ENCODE data around the gene ATP6V1A. TPM values are rescaled to one million over a fixed set of nuclear protein-coding genes. Genes with fewer than 3 reads are reported as not detected.
A peak's percentile ranks its signal among the peaks of the same experiment; 100 is the strongest.

The ATP6V1A gene
- total RNA-seq, 1 donor from 2014 or later: 39.1 TPM

GRCh38 chr3:113802795-113803455 is 56.1 kb downstream of the ATP6V1A start:
- H3K36me3 Mint-ChIP-seq (ENCODE audit: low read depth): peaks cover 27% of the 10 kb centered on the region
- H3K27ac Mint-ChIP-seq: no peak overlapping the region
- no peak for DNase-seq (ENCODE audit: low spot score)
- no peaks in the 10 kb centered on the region for H3K9me3 Mint-ChIP-seq
- H3K4me1 Mint-ChIP-seq (ENCODE audit: low read depth): peaks cover 10% of the 10 kb centered on the region
- intact Hi-C loops (cut with micrococcal nuclease): no loop called here
- no peak overlapping the region for H3K4me3 Mint-ChIP-seq
- H3K27me3 Mint-ChIP-seq (ENCODE audit: insufficient read depth): no peaks in the 10 kb centered on the region

- Mint-ChIP-seq H3K36me3 (ENCODE audit: low read depth) (peaks cover 31% of the 10 kb centered on the region), H3K27me3 (ENCODE audit: insufficient read depth) (no peaks in the 10 kb centered on the region)
- intact Hi-C loops (cut with micrococcal nuclease): no loop called here
Observed at GRCh38 chr3:113804661-113805060, 57.8 kb downstream of the ATP6V1A start.

GRCh38 chr3:113805249-113805648 is 58.4 kb downstream of the ATP6V1A start:
- H3K36me3 Mint-ChIP-seq (ENCODE audit: low read depth): peaks cover 29% of the 10 kb centered on the region
- intact Hi-C loops (cut with micrococcal nuclease): no loop called here
- no peaks in the 10 kb centered on the region for H3K9me3 Mint-ChIP-seq
- no peak overlapping the region for H3K27ac Mint-ChIP-seq
- H3K27me3 Mint-ChIP-seq (ENCODE audit: insufficient read depth): no peaks in the 10 kb centered on the region
- H3K4me1 Mint-ChIP-seq (ENCODE audit: low read depth): peaks cover 10% of the 10 kb centered on the region
- no peak overlapping the region for H3K4me3 Mint-ChIP-seq
- no peak for DNase-seq (ENCODE audit: low spot score)

More at GRCh38 chr3:113804661-113805060, 57.8 kb downstream of the ATP6V1A start:
- Mint-ChIP-seq H3K27ac (no peak overlapping the region), H3K9me3 (no peaks in the 10 kb centered on the region), H3K4me3 (no peak overlapping the region), H3K4me1 (ENCODE audit: low read depth) (peaks cover 10% of the 10 kb centered on the region)
- DNase-seq (ENCODE audit: low spot score): no peak

GRCh38 chr3:113812854-113813253 is 66.0 kb downstream of the ATP6V1A start:
- H3K27me3 Mint-ChIP-seq (ENCODE audit: insufficient read depth): no peaks in the 10 kb centered on the region
- H3K4me1 Mint-ChIP-seq (ENCODE audit: low read depth): no peaks in the 10 kb centered on the region
- intact Hi-C loops (cut with micrococcal nuclease): no loop called here
- H3K36me3 Mint-ChIP-seq (ENCODE audit: low read depth): peaks cover 8% of the 10 kb centered on the region
- DNase-seq (ENCODE audit: low spot score): no peak
- no peak overlapping the region for H3K27ac Mint-ChIP-seq
- no peak overlapping the region for H3K4me3 Mint-ChIP-seq
- no peaks in the 10 kb centered on the region for H3K9me3 Mint-ChIP-seq

- H3K4me3 Mint-ChIP-seq: no peak overlapping the region
- H3K27ac Mint-ChIP-seq: no peak overlapping the region
- H3K36me3 Mint-ChIP-seq (ENCODE audit: low read depth): no peaks in the 10 kb centered on the region
- no peak for DNase-seq (ENCODE audit: low spot score)
- intact Hi-C loops (cut with micrococcal nuclease): no loop called here
- no peaks in the 10 kb centered on the region for H3K9me3 Mint-ChIP-seq
- H3K4me1 Mint-ChIP-seq (ENCODE audit: low read depth): no peaks in the 10 kb centered on the region
- peaks cover 1% of the 10 kb centered on the region for H3K27me3 Mint-ChIP-seq (ENCODE audit: insufficient read depth)
Observed at GRCh38 chr3:113819866-113820265, 73.0 kb downstream of the ATP6V1A start.

- Mint-ChIP-seq H3K4me1 (ENCODE audit: low read depth) (no peaks in the 10 kb centered on the region), H3K9me3 (no peaks in the 10 kb centered on the region), H3K27me3 (ENCODE audit: insufficient read depth) (peaks cover 1% of the 10 kb centered on the region), H3K36me3 (ENCODE audit: low read depth) (no peaks in the 10 kb centered on the region), H3K4me3 (no peak overlapping the region), H3K27ac (no peak overlapping the region)
- DNase-seq (ENCODE audit: low spot score): no peak
- intact Hi-C loops (cut with micrococcal nuclease): no loop called here
Observed at GRCh38 chr3:113825090-113825489, 78.3 kb downstream of the ATP6V1A start.

- no peak overlapping the region for H3K27ac Mint-ChIP-seq
- peaks cover 9% of the 10 kb centered on the region for H3K4me1 Mint-ChIP-seq (ENCODE audit: low read depth)
- DNase-seq (ENCODE audit: low spot score): no peak
- peaks cover 5% of the 10 kb centered on the region for H3K36me3 Mint-ChIP-seq (ENCODE audit: low read depth)
- intact Hi-C loops (cut with micrococcal nuclease): no loop called here
- H3K9me3 Mint-ChIP-seq: peaks cover 11% of the 10 kb centered on the region
- H3K4me3 Mint-ChIP-seq: no peak overlapping the region
- peaks cover 1% of the 10 kb centered on the region for H3K27me3 Mint-ChIP-seq (ENCODE audit: insufficient read depth)
Observed at GRCh38 chr3:113828600-113828999, 81.8 kb downstream of the ATP6V1A start.

GRCh38 chr3:113829576-113830354 is 82.9 kb downstream of the ATP6V1A start:
- Mint-ChIP-seq H3K4me1 (ENCODE audit: low read depth) (peaks cover 9% of the 10 kb centered on the region), H3K36me3 (ENCODE audit: low read depth) (peaks cover 5% of the 10 kb centered on the region), H3K9me3 (peaks cover 11% of the 10 kb centered on the region), H3K27ac (no peak overlapping the region), H3K27me3 (ENCODE audit: insufficient read depth) (no peaks in the 10 kb centered on the region), H3K4me3 (no peak overlapping the region)
- DNase-seq (ENCODE audit: low spot score): no peak
- intact Hi-C loops (cut with micrococcal nuclease): no loop called here

GRCh38 chr3:113831103-113831355 is 84.2 kb downstream of the ATP6V1A start:
- peaks cover 11% of the 10 kb centered on the region for H3K9me3 Mint-ChIP-seq
- peaks cover 5% of the 10 kb centered on the region for H3K36me3 Mint-ChIP-seq (ENCODE audit: low read depth)
- intact Hi-C loops (cut with micrococcal nuclease): no loop called here

GRCh38 chr3:113832477-113833164 is 85.8 kb downstream of the ATP6V1A start:
- peaks cover 9% of the 10 kb centered on the region for H3K4me1 Mint-ChIP-seq (ENCODE audit: low read depth)

More at GRCh38 chr3:113831103-113831355, 84.2 kb downstream of the ATP6V1A start:
- Mint-ChIP-seq H3K4me1 (ENCODE audit: low read depth) (peaks cover 9% of the 10 kb centered on the region), H3K27ac (peak overlapping the region; percentile 42), H3K27me3 (ENCODE audit: insufficient read depth) (peaks cover 4% of the 10 kb centered on the region), H3K4me3 (no peak overlapping the region)
- no peak for DNase-seq (ENCODE audit: low spot score)

GRCh38 chr3:113834983-113835382 is 88.1 kb downstream of the ATP6V1A start:
- intact Hi-C loops (cut with micrococcal nuclease): no loop called here
- H3K27me3 Mint-ChIP-seq (ENCODE audit: insufficient read depth): peaks cover 10% of the 10 kb centered on the region
- peaks cover 11% of the 10 kb centered on the region for H3K9me3 Mint-ChIP-seq
- H3K36me3 Mint-ChIP-seq (ENCODE audit: low read depth): peaks cover 5% of the 10 kb centered on the region
- H3K4me1 Mint-ChIP-seq (ENCODE audit: low read depth): peaks cover 17% of the 10 kb centered on the region
- H3K27ac Mint-ChIP-seq: no peak overlapping the region
- no peak overlapping the region for H3K4me3 Mint-ChIP-seq
- DNase-seq (ENCODE audit: low spot score): no peak

More at GRCh38 chr3:113832477-113833164, 85.8 kb downstream of the ATP6V1A start:
- peaks cover 11% of the 10 kb centered on the region for H3K9me3 Mint-ChIP-seq
- H3K4me3 Mint-ChIP-seq: no peak overlapping the region
- intact Hi-C loops (cut with micrococcal nuclease): no loop called here
- H3K27ac Mint-ChIP-seq: no peak overlapping the region
- H3K27me3 Mint-ChIP-seq (ENCODE audit: insufficient read depth): peaks cover 4% of the 10 kb centered on the region
- H3K36me3 Mint-ChIP-seq (ENCODE audit: low read depth): peaks cover 5% of the 10 kb centered on the region
- no peak for DNase-seq (ENCODE audit: low spot score)

- Mint-ChIP-seq H3K27me3 (ENCODE audit: insufficient read depth) (peaks cover 12% of the 10 kb centered on the region), H3K36me3 (ENCODE audit: low read depth) (no peaks in the 10 kb centered on the region), H3K4me3 (peak within 1 kb of the TSS; percentile 79), H3K9me3 (no peaks in the 10 kb centered on the region), H3K4me1 (ENCODE audit: low read depth) (peaks cover 8% of the 10 kb centered on the region), H3K27ac (no peak within 1 kb of the TSS)
- peak; percentile 79 for DNase-seq (ENCODE audit: low spot score)
- intact Hi-C loops (cut with micrococcal nuclease): loop anchor here (1.0 to 2.0 kb wide), 7 partner anchors 75 to 580 kb away; partner anchors contain the start of genes ATP6V1A, CCDC191, NAA50 and QTRT2
Observed at GRCh38 chr3:113838631-113839209, 91.9 kb downstream of the ATP6V1A start, which contains the start of gene GRAMD1C. GRAMD1C (plus strand) TSS chr3:113838788; CDS start chr3:113838910, 122 bp downstream.
